H1 (cell line): ENCODE results near the gene TERC. TPM values are rescaled to one million over a fixed set of nuclear protein-coding genes. Genes with fewer than 3 reads are reported as not detected.
"Not testable (repeated sequence)": the region's sequence is repeated elsewhere in the genome, so short reads cannot be mapped to it uniquely, and the experiment has no call there.

Source experiments
- CTCF ChIA-PET: fragments of 300-600 bp; sonication (Branson Sonifier 250); formaldehyde crosslinking; loops from one replicate; lab custom pipeline; 2021; ENCODE audit not compliant: partially characterized antibody; lab: Charles Lee
- POLR2A ChIA-PET: fragments of 300-600 bp; sonication (Branson Sonifier 250); formaldehyde crosslinking; loops from one replicate; lab custom pipeline; 2021; ENCODE audit warnings: inconsistent platforms; ENCODE audit not compliant: partially characterized antibody; lab: Charles Lee
- DNase-seq, 2 experiments: peaks; one replicate each; pipeline versions ENCODE4 v3.0.0 to v3.0.0-alpha.2; 2010 to 2022; ENCODE audit warnings: low spot score in 2 of 2, low read depth in 1 of 2, mixed read lengths in 1 of 2
- FAIRE-seq: peaks from 2 replicates; lab custom pipeline; 2011; peaks lifted over from hg19 to GRCh38; lab: Jason Lieb, UNC
- H2AFZ ChIP-seq: 2 replicates; pipeline ENCODE4 v1.8.1; 2012; ENCODE audit warnings: low read length, inconsistent platforms
- H2AK5ac ChIP-seq: 2 replicates; pipeline ENCODE4 v1.6.1; 2013; ENCODE audit warnings: low read depth, low read length
- H2BK120ac ChIP-seq: replicated peaks from 2 replicates; pipeline ENCODE3; 2013; ENCODE audit warnings: low read depth, low read length, inconsistent platforms
- H2BK12ac ChIP-seq: 2 replicates; pipeline ENCODE4 v1.6.1; 2013; ENCODE audit warnings: low read depth, low read length
- H2BK15ac ChIP-seq: 2 replicates; pipeline ENCODE4 v1.6.1; 2013; ENCODE audit warnings: low read length
- H2BK20ac ChIP-seq: 2 replicates; pipeline ENCODE4 v1.6.1; 2013; ENCODE audit warnings: low read length
- H2BK5ac ChIP-seq: 2 replicates; pipeline ENCODE4 v1.6.1; 2013; ENCODE audit warnings: low read depth, low read length
- H3K14ac ChIP-seq: 2 replicates; pipeline ENCODE4 v1.6.1; 2013; ENCODE audit warnings: inconsistent platforms; ENCODE audit not compliant: insufficient read length
- H3K18ac ChIP-seq: 2 replicates; pipeline ENCODE4 v1.6.1; 2013; ENCODE audit warnings: low read length; ENCODE audit errors: extremely low read depth
- H3K23ac ChIP-seq: 2 replicates; pipeline ENCODE4 v1.6.1; 2013; ENCODE audit warnings: inconsistent platforms; ENCODE audit not compliant: insufficient read length
- H3K23me2 ChIP-seq: 2 replicates; pipeline ENCODE4 v1.6.1; 2013; ENCODE audit warnings: low read depth, low read length
- H3K27ac ChIP-seq: 2 replicates; pipeline ENCODE4 v1.6.1; 2011; ENCODE audit warnings: low read depth, low read length, inconsistent platforms
- H3K27me3 ChIP-seq, 4 experiments: replicated peaks in 1 of 4; 1 replicate in 1 of 4; 2 replicates in 3 of 4; pipeline versions ENCODE4 v1.6.1 to v1.8.1; 2011 to 2013; ENCODE audit warnings: low read length in 3 of 4, mild to moderate bottlenecking in 3 of 4, inconsistent platforms in 2 of 4, mixed read lengths in 2 of 4, moderate library complexity in 1 of 4; ENCODE audit not compliant: control insufficient read depth in 3 of 4, insufficient read depth in 3 of 4; ENCODE audit errors: extremely low read depth in 1 of 4
- H3K36me3 ChIP-seq, 4 experiments: 2 replicates each; pipeline versions ENCODE4 v1.6.1 to v1.8.1; 2011 to 2013; ENCODE audit warnings: mild to moderate bottlenecking in 4 of 4, low read length in 3 of 4, moderate library complexity in 2 of 4, control low read depth in 1 of 4, inconsistent platforms in 1 of 4; ENCODE audit not compliant: insufficient read depth in 4 of 4, control insufficient read depth in 2 of 4
- H3K4ac ChIP-seq: replicated peaks from 2 replicates; pipeline ENCODE3; 2013; ENCODE audit warnings: low read length, low read depth, mixed read lengths, inconsistent platforms; ENCODE audit not compliant: insufficient read length
- H3K4me1 ChIP-seq, 4 experiments: replicated peaks in 1 of 4; 1 replicate in 1 of 4; 2 replicates in 3 of 4; pipeline versions ENCODE4 v1.6.1 to v1.8.1; 2011 to 2013; ENCODE audit warnings: low read length in 3 of 4, inconsistent platforms in 2 of 4, mixed read lengths in 1 of 4; ENCODE audit not compliant: insufficient read depth in 4 of 4, control insufficient read depth in 3 of 4
- H3K4me2 ChIP-seq, 2 experiments: 2 replicates each; pipeline versions ENCODE4 v1.6.1 to v1.8.1; 2011 to 2013; ENCODE audit warnings: low read depth in 2 of 2, low read length in 2 of 2, control low read depth in 1 of 2, inconsistent platforms in 1 of 2, mild to moderate bottlenecking in 1 of 2; ENCODE audit not compliant: insufficient read depth in 1 of 2
- H3K4me3 ChIP-seq, 4 experiments: fragments of 200-600, 300-600 bp in 1 of 4; sonication (generic), shearing (Covaris generic), sonication (Bioruptor Twin) in 1 of 4; 2 replicates each; pipeline versions ENCODE4 v1.5.1 to v1.8.1; 2011 to 2016; ENCODE audit warnings: low read length in 4 of 4, low read depth in 3 of 4, control low read depth in 2 of 4, inconsistent platforms in 2 of 4, mild to moderate bottlenecking in 2 of 4, mixed read lengths in 1 of 4, moderate library complexity in 1 of 4; ENCODE audit not compliant: insufficient read depth in 2 of 4; ENCODE audit errors: extremely low read depth in 1 of 4
- H3K56ac ChIP-seq: replicated peaks from 2 replicates; pipeline ENCODE3; 2013; ENCODE audit warnings: low read depth, mild to moderate bottlenecking, mixed read lengths, low read length, inconsistent platforms; ENCODE audit not compliant: insufficient read length
- H3K79me1 ChIP-seq: 2 replicates; pipeline ENCODE4 v1.6.1; 2013; ENCODE audit warnings: low read depth, low read length, control low read depth
- H3K79me2 ChIP-seq, 2 experiments: 2 replicates each; pipeline versions ENCODE4 v1.6.1 to v1.8.1; 2012 to 2013; ENCODE audit warnings: low read length in 2 of 2, mild to moderate bottlenecking in 2 of 2, inconsistent platforms in 1 of 2; ENCODE audit not compliant: insufficient read depth in 2 of 2, control insufficient read depth in 1 of 2
- H3K9ac ChIP-seq, 4 experiments: replicated peaks in 1 of 4; 1 replicate in 1 of 4; 2 replicates in 3 of 4; pipeline versions ENCODE4 v1.6.1 to v1.8.1; 2011 to 2013; ENCODE audit warnings: low read depth in 3 of 4, low read length in 3 of 4, control low read depth in 2 of 4, mild to moderate bottlenecking in 2 of 4, moderate library complexity in 2 of 4, inconsistent platforms in 1 of 4; ENCODE audit errors: extremely low read depth in 1 of 4
- H3K9me3 ChIP-seq, 2 experiments: 2 replicates each; pipeline versions ENCODE4 v1.6.1 to v1.8.1; 2012 to 2013; ENCODE audit warnings: mild to moderate bottlenecking in 2 of 2, moderate library complexity in 2 of 2, control low read depth in 1 of 2, inconsistent platforms in 1 of 2, low read depth in 1 of 2, low read length in 1 of 2, mixed read lengths in 1 of 2; ENCODE audit not compliant: insufficient read depth in 2 of 2
- H4K20me1 ChIP-seq, 2 experiments: replicated peaks in 1 of 2; 2 replicates each; pipeline versions ENCODE3 to v1.8.1; 2011 to 2013; ENCODE audit warnings: inconsistent platforms in 2 of 2, low read length in 2 of 2, mild to moderate bottlenecking in 1 of 2; ENCODE audit not compliant: insufficient read depth in 2 of 2, control insufficient read depth in 1 of 2
- H4K5ac ChIP-seq: 2 replicates; pipeline ENCODE4 v1.6.1; 2013; ENCODE audit warnings: low read length, low read depth, mixed read lengths, inconsistent platforms; ENCODE audit not compliant: insufficient read length
- H4K8ac ChIP-seq: 2 replicates; pipeline ENCODE4 v1.8.0; 2013; ENCODE audit warnings: mild to moderate bottlenecking, moderate library complexity, low read length, inconsistent platforms; ENCODE audit not compliant: insufficient read depth; ENCODE audit errors: extremely low read depth
- H4K91ac ChIP-seq: replicated peaks from 2 replicates; pipeline ENCODE3; 2013; ENCODE audit warnings: low read length, mixed read lengths, inconsistent platforms; ENCODE audit not compliant: insufficient read length
- polyA plus RNA-seq, 7 experiments: library from polyadenylated mRNA; depleted of rRNA in 3 of 7; stranded (reverse) in 5 of 7; unstranded in 2 of 7; fragments of >200 nt in 5 of 7; fragments of 200-250 nt in 2 of 7; gene quantifications; 1 replicate in 5 of 7; 2 replicates in 1 of 7; 4 replicates in 1 of 7; pipeline versions ENCODE4 v1.2.1 to v1.2.3, GENCODE V29; 2011 to 2013; ENCODE audit warnings: missing spikeins in 2 of 7, mixed read lengths in 2 of 7
- total RNA-seq: library from RNA; stranded (reverse); fragmentation: NEBNext Ultra II Directional; extraction: Animal tissue kit (Norgen Biotek cat#: 25700); gene quantifications from 2 replicates; pipeline ENCODE4 v1.2.1, GENCODE V29; 2021

Gene TERC
- total and polyA plus RNA-seq, 2 of the 8 experiments (the other 6 are each of a cell fraction or from before 2014, with no cell fraction given) = 2.3 to 17.0 TPM

- H3K36me3 ChIP-seq, H3K14ac ChIP-seq, H3K23me2 ChIP-seq, H3K56ac ChIP-seq, H2BK15ac ChIP-seq, H4K8ac ChIP-seq, H3K27ac ChIP-seq, H4K5ac ChIP-seq, H3K18ac ChIP-seq, FAIRE-seq, H3K27me3 ChIP-seq, H2AK5ac ChIP-seq, H3K79me1 ChIP-seq, H2BK20ac ChIP-seq, H4K91ac ChIP-seq, CTCF ChIA-PET, H4K20me1 ChIP-seq, H2AFZ ChIP-seq, H3K4me1 ChIP-seq, H2BK5ac ChIP-seq, H3K79me2 ChIP-seq, H3K9me3 ChIP-seq, H3K9ac ChIP-seq, H2BK12ac ChIP-seq, POLR2A ChIA-PET, DNase-seq, H3K4me3 ChIP-seq, H3K4ac ChIP-seq, H3K4me2 ChIP-seq, H3K23ac ChIP-seq, H2BK120ac ChIP-seq: not testable (repeated sequence)
Observed at GRCh38 chr3:169731857-169732256, 33.0 kb downstream of the TERC start.
